HEK293 (cell line): ENCODE measurements around the gene STK36.

Experiments used
- ZBTB8A ChIP-seq: fragments of 450-650 bp; formaldehyde crosslinking; IDR thresholded peaks from 2 replicates; pipeline ENCODE4 v1.5.1; 2016; ENCODE audit warnings: missing biosample characterization, missing genetic modification characterization
- TF ChIP-seq, protein P1 (sequence below): fragments of 450-650 bp; formaldehyde crosslinking; IDR thresholded peaks from 2 replicates; pipeline ENCODE4 v1.5.1; 2016; ENCODE audit warnings: missing biosample characterization, missing genetic modification characterization

DNA sequence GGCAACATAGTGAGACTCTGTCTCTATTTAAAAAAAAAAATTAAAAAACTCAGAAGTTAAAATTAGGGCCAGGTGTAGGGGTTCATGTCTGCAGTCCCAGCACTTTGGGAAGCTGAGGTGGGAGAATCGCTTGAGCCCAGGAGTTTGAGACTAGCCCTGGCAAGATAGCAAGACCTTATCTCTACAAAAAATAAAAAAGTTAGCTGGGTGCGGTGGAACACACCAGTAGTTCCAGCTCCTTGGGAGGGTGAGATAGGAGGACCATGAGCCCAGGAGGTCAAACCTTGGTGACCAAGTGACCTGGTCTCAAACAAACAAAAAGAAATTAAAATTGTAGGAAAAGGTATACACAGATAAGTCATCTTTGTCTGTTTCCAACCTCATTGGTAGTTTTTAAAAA is 50.0 kb downstream of the STK36 start:
- TF ChIP-seq, protein P1, sequence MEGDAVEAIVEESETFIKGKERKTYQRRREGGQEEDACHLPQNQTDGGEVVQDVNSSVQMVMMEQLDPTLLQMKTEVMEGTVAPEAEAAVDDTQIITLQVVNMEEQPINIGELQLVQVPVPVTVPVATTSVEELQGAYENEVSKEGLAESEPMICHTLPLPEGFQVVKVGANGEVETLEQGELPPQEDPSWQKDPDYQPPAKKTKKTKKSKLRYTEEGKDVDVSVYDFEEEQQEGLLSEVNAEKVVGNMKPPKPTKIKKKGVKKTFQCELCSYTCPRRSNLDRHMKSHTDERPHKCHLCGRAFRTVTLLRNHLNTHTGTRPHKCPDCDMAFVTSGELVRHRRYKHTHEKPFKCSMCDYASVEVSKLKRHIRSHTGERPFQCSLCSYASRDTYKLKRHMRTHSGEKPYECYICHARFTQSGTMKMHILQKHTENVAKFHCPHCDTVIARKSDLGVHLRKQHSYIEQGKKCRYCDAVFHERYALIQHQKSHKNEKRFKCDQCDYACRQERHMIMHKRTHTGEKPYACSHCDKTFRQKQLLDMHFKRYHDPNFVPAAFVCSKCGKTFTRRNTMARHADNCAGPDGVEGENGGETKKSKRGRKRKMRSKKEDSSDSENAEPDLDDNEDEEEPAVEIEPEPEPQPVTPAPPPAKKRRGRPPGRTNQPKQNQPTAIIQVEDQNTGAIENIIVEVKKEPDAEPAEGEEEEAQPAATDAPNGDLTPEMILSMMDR (tag by site-specific recombination): no peak
- TF ChIP-seq ZBTB8A (tag by site-specific recombination): no peak
